A673 (cell line): ENCODE results near the gene ERCC6L. TPM values are rescaled to one million over a fixed set of nuclear protein-coding genes. Genes with fewer than 3 reads are reported as not detected.
"Not testable (repeated sequence)": the region's sequence is repeated elsewhere in the genome, so short reads cannot be mapped to it uniquely, and the experiment has no call there.

ENCODE experiments used
- BruUV-seq: library from RNA; stranded (reverse); fragments of 400-500 nt; replicated peaks from 2 replicates; lab custom pipeline; 2021; lab: Mats Ljungman, UMichigan
- CTCF ChIA-PET: fragments of 300-600 bp; sonication (Branson Sonifier 250); formaldehyde crosslinking; loops from one replicate; lab custom pipeline; 2022; ENCODE audit warnings: antibody characterized with exemption; lab: Charles Lee
- POLR2A ChIA-PET: fragments of 300-600 bp; sonication (Branson Sonifier 250); formaldehyde crosslinking; loops from one replicate; lab custom pipeline; 2022; ENCODE audit warnings: antibody characterized with exemption; ENCODE audit not compliant: low non-redundant PET; lab: Charles Lee
- DNase-seq: peaks from one replicate; pipeline ENCODE4 v3.0.0-alpha.2; 2015; ENCODE audit warnings: low spot score
- H3K27ac ChIP-seq: fragments of 200-600 bp; sonication (generic); 2 replicates; pipeline ENCODE4 v1.5.1; 2016; ENCODE audit warnings: mixed run types, low read depth, mild to moderate bottlenecking, mixed read lengths, antibody characterized with exemption, low read length; ENCODE audit not compliant: poor library complexity, severe bottlenecking
- H3K27me3 ChIP-seq: fragments of 200-600 bp; sonication (generic); replicated peaks from 2 replicates; pipeline ENCODE4 v1.6.1; 2017; ENCODE audit warnings: mixed run types, low read depth, mild to moderate bottlenecking, mixed read lengths, antibody characterized with exemption, low read length; ENCODE audit not compliant: insufficient read depth, poor library complexity
- H3K36me3 ChIP-seq: fragments of 200-600 bp; sonication (generic); 2 replicates; pipeline ENCODE4 v1.6.1; 2016; ENCODE audit warnings: mixed run types, mild to moderate bottlenecking, mixed read lengths, antibody characterized with exemption, low read length; ENCODE audit not compliant: insufficient read depth, poor library complexity, severe bottlenecking
- H3K4me1 ChIP-seq: fragments of 200-600 bp; sonication (generic); 2 replicates; pipeline ENCODE4 v1.6.1; 2017; ENCODE audit warnings: mixed run types, mild to moderate bottlenecking, mixed read lengths, antibody characterized with exemption, low read length; ENCODE audit not compliant: insufficient read depth, poor library complexity, severe bottlenecking
- H3K4me3 ChIP-seq: fragments of 200-600 bp; sonication (generic); 2 replicates; pipeline ENCODE4 v1.5.1; 2016; ENCODE audit warnings: low read depth, mixed run types, mild to moderate bottlenecking, mixed read lengths, low read length; ENCODE audit not compliant: poor library complexity, severe bottlenecking
- H3K9me3 ChIP-seq: fragments of 200-600 bp; sonication (generic); 2 replicates; pipeline ENCODE4 v1.6.1; 2016; ENCODE audit warnings: mixed run types, low read depth, mild to moderate bottlenecking, mixed read lengths, antibody characterized with exemption, low read length; ENCODE audit not compliant: poor library complexity, severe bottlenecking
- EZH2 ChIP-seq: fragments of 200-600 bp; sonication (generic); IDR thresholded peaks from 2 replicates; pipeline ENCODE4 v1.6.1; 2017; ENCODE audit warnings: borderline replicate concordance, low read depth, mild to moderate bottlenecking, mixed read lengths, antibody characterized with exemption, low read length; ENCODE audit not compliant: poor library complexity, severe bottlenecking
- intact Hi-C: fragments of 100-400 bp; cut with micrococcal nuclease; formaldehyde crosslinking; loops from one replicate; pipeline ENCODE4 v1.10.0; 2022; ENCODE audit not compliant: unreplicated experiment
- total RNA-seq: library from RNA; stranded (reverse); gene quantifications from 2 replicates; pipeline ENCODE4 v1.2.3, GENCODE V29; 2021
- TF ChIP-seq, protein P1 (sequence below): fragments of 300-800, 200-600 bp; sonication (generic); conservative IDR thresholded peaks from 2 replicates; pipeline ENCODE4 v1.5.1; 2017; ENCODE audit warnings: low read depth, mild to moderate bottlenecking, antibody characterized with exemption, low read length, moderate library complexity, mixed read lengths

ERCC6L gene
- total RNA-seq, 1 experiment from 2014 or later: 17.0 TPM

DNA sequence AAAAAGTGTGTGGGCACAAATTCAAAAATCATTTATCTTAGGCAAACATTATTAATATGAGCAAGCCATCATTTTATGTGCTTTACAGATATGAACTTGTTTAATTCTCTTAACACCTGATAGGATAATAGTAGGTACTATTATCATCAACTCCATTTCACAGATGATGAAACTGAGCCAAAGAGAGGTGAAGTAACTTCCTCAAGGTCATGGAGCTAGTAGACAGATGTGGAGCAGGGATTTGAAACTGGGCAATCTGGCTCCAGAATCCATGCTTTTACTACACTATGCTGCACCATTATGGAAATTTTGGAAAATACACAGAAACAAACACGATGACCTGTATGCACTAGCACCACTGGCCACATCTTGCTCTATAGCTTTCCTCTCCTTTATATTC lies 58.3 kb downstream of the ERCC6L start:
- CTCF ChIA-PET: no interaction called here
- Histone ChIP-seq H3K36me3 (no peaks in the 10 kb centered on the region), H3K27me3 (no peaks in the 10 kb centered on the region), H3K9me3 (no peaks in the 10 kb centered on the region), H3K27ac (peak overlapping the region; percentile 85), H3K4me1 (no peaks in the 10 kb centered on the region), H3K4me3 (peak overlapping the region; percentile 61)
- no peak for DNase-seq
- TF ChIP-seq, protein P1, sequence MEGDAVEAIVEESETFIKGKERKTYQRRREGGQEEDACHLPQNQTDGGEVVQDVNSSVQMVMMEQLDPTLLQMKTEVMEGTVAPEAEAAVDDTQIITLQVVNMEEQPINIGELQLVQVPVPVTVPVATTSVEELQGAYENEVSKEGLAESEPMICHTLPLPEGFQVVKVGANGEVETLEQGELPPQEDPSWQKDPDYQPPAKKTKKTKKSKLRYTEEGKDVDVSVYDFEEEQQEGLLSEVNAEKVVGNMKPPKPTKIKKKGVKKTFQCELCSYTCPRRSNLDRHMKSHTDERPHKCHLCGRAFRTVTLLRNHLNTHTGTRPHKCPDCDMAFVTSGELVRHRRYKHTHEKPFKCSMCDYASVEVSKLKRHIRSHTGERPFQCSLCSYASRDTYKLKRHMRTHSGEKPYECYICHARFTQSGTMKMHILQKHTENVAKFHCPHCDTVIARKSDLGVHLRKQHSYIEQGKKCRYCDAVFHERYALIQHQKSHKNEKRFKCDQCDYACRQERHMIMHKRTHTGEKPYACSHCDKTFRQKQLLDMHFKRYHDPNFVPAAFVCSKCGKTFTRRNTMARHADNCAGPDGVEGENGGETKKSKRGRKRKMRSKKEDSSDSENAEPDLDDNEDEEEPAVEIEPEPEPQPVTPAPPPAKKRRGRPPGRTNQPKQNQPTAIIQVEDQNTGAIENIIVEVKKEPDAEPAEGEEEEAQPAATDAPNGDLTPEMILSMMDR: no peak
- TF ChIP-seq EZH2: no peak
- BruUV-seq: no TSS peak
- intact Hi-C loops: no loop called here
- POLR2A ChIA-PET: no interaction called here

DNA sequence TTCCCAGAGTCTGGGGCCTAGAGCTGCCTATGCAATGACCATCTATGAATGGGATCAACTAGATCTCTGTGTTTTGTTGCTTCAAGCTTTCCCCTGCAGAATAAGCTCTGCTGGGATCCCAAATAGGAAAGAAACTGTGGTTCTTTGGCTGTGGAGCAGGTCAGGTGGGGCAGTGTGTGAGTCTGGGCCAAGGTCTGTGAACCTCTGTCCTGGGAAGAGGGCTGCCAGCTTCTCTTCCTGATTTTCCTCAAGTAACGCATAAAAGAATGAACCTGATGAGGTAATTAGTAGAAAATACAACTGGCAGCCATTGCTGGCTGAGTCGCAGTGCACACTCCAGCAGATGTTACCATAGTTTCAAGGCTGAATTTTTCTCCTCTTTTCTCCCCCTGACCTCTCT lies 61.8 kb downstream of the ERCC6L start:
- H3K36me3 ChIP-seq: no peaks in the 10 kb centered on the region
- ChIA-PET POLR2A (no interaction called here), CTCF (no interaction called here)
- no peaks in the 10 kb centered on the region for H3K9me3 ChIP-seq
- BruUV-seq: no TSS peak
- H3K4me1 ChIP-seq: no peaks in the 10 kb centered on the region
- TF ChIP-seq, protein P1: no peak
- TF ChIP-seq EZH2: no peak
- DNase-seq: no peak
- H3K27ac ChIP-seq: no peak overlapping the region
- no peak overlapping the region for H3K4me3 ChIP-seq
- no peaks in the 10 kb centered on the region for H3K27me3 ChIP-seq
- intact Hi-C loops: no loop called here

DNA sequence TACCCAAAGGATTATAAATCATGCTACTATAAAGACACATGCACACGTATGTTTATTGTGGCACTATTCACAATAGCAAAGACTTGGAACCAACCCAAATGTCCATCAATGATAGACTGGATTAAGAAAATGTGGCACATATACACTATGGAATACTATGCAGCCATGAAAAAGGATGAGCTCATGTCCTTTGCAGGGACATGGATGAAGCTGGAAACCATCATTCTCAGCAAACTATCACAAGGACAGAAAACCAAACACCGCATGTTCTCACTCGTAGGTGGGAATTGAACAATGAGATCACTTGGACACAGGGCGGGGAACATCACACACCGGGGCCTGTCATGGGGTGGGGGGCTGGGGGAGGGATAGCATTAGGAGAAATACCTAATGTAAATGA lies 62.5 kb downstream of the ERCC6L start:
- DNase-seq, H3K9me3 ChIP-seq, BruUV-seq, CTCF ChIA-PET, H3K27me3 ChIP-seq, POLR2A ChIA-PET, H3K27ac ChIP-seq, intact Hi-C loops, H3K4me3 ChIP-seq, H3K36me3 ChIP-seq, H3K4me1 ChIP-seq: not testable (repeated sequence)

DNA sequence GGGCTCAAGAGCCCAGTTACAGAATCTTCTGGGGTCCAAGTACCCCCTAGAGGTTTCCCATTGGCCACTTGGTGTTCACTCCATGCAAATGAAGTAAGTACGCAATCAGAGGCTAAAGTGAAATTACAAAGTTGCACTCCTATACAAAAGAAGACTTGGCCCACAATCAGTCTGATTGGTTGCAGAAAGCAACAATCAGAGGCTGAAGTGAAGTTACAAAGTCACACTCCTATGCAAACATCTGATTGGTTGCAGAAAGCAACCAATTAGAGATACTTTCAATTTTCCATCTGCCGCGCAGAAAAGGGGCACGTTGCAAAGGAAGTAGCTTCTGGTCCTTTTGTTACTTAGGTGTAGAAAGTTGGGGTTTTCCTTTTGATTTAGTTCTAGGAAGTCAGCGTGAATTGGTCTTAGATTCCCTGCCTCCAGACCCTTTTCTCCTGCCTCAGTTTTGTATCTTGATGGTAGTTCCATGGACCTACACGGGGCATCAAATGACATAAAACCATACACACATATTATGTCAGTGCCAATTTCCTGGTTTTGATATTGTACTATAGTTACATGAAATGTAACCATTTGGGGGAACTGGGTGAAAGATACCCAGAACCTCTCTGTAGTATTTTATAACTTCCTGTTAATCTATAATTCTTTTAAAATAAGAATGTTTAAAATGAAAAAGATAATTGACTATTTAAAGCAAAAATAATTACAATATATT lies 69.7 kb downstream of the ERCC6L start:
- TF ChIP-seq, protein P1: no peak
- no peak for TF ChIP-seq EZH2
- intact Hi-C loops: no loop called here
- no peaks in the 10 kb centered on the region for H3K9me3 ChIP-seq
- H3K4me1 ChIP-seq: no peaks in the 10 kb centered on the region
- H3K27ac ChIP-seq: no peak overlapping the region
- no peaks in the 10 kb centered on the region for H3K36me3 ChIP-seq
- no TSS peak for BruUV-seq
- no peak overlapping the region for H3K4me3 ChIP-seq
- DNase-seq: no peak
- H3K27me3 ChIP-seq: no peaks in the 10 kb centered on the region
- CTCF ChIA-PET: no interaction called here
- POLR2A ChIA-PET: no interaction called here
